Measurements from ENCODE around the gene MYMX.

The MYMX gene

DNA sequence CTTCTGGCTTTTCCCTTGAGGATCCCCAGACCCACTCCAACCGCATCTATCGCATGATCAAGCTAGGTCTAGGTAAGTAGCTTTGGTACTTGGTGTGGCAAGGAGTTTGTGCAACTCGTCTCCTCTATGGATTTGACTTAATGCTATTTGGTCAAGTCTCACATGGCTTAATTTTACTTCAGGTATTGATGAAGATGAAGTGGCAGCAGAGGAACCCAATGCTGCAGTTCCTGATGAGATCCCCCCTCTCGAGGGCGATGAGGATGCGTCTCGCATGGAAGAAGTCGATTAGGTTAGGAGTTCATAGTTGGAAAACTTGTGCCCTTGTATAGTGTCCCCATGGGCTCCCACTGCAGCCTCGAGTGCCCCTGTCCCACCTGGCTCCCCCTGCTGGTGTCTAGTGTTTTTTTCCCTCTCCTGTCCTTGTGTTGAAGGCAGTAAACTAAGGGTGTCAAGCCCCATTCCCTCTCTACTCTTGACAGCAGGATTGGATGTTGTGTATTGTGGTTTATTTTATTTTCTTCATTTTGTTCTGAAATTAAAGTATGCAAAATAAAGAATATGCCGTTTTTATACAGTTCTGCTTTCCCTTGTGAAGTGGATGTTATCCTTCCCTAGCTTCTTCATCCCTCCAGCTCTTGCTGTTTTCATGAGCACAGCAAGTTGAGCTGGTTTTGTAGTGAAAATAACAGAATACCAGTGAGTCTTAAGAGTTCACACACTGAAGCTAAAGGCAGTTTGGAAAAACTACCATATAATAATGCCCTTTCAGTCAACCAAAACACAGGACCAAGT lies 36.8 kb downstream of the MYMX start:
- no peak for DNase-seq

DNA sequence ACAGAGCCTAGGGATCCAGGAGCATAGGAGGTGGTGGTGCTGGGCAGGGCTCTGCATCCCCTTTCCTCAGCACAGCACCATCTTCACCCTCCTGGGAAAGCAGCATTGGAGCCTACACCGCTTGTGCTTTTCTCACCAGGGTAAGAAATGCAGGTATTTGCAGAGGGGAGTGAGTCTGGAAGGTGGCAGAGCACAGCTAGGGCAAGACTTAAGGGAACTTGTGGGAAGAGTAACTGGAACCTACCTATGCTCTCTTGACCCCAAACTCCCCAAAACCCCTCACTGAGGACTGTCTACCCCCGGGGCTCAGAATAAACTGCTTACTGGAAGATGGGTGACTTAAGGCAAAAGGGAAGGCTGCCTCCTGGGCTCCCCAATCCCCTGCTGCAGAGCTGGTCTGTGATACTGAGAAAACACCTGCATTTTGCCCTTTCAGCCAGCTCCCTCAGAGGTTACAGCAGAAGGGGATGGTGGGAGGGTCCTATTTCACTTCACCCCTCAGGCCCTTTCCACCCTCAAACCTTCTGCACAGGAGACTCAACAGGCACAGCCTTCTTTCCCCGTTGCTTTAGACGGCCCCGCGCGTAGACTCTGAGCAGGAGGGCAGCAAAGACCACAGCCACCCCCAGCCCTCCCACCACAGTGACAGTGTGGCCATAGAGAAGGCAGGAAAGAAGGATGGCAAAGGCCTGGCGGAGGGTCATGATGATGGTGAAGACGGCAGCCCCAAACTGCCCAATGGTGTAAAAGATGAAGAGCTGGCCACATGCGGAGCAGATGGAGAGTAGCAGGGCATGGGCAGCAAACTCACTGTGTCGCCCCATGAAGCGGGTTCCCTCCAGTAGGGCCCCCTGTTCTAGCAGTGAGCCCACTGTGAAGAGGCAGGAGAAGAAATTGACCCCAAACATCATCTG lies 37.7 kb downstream of the MYMX start:
- peak; percentile 84 for DNase-seq

- no peak for DNase-seq
Observed at GRCh38 chr6:44255105-44255808, 38.5 kb downstream of the MYMX start.

DNA sequence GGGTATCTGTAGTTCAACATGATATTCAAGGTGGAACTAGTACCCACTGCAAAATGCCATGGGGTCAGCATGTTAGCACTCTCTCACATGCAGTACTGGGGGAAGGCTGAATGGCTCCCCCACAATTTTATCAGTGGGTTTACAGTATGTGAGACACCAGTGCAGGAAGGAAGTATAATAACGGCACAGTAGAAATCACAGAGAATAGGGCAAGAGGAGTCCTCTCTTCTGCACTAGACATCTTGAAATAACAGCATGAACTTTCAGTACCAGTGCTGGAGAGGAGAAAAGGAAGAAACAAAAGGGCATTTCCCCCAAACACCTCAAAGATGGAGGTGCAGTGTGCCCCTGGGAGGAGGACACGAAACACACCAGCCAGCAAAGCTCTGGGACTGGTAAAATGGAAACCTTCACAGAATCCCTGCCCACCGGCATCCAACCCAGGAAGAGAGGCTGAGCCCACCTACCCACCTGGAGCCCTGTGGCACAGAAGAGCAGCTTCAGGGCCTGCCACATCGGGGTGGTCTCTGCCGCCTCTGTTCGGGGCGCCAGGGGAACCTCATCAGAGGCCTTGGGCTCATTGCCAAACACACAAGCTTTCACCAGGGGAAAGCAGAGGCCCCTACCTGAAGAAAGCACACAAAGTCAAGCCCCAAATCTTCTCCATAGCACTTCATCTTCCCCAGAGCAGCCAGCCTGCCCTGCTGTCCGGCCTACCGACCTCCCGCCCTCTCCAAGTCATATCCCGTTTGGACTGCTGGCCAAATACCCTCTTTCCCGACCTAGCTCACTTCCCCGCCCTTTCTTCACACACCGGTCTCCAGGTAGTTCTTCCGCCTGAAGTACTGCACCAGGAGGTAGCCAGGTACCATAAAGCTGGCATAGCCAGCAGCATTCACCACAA lies 39.4 kb downstream of the MYMX start:
- peak; percentile 78 for DNase-seq

- no peak for DNase-seq
Observed at GRCh38 chr6:44256775-44257024, 40.0 kb downstream of the MYMX start.

DNA sequence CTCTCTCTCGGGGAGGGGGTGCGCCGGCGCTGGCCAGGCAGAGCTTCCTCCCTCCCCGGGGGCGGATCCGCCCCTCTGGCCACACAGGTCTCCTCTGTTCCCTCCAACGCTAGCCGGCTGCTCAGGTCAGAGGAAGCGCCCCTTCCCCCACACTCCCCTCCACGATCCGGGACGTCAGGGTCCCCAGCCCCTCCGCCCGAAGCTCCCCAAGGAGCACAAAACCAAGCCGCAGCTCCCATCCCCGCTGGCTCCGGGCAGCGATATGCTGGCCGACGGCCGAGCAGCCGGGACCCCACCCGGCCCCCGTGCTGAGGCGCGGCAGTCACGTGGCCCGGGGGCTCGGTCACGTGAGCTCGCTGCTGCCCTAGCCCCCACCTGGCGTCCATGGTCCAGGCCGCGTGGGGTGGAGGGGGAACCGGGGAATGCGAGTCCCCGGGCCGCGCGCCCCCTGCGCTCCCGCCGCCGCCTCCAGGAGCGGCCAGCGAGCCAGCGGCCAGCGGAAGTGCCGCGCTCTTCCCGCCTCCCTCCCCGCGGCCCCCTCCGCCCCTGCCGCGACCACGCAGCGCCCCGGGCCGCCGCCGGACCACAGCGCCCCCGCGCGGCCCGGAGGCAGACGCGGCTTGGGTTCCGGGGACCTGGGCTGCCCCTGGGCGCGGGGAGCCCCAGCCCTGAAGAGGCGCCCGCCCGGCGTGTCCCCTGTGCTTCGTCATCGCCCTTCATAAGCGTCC lies 40.5 kb downstream of the MYMX start, which contains the start of gene SLC35B2:
Gene SLC35B2 (minus strand): TSS at position 504 of the 728 bp plus-strand sequence. CDS start 118 bp downstream, at position 386.
- DNase-seq = peak; percentile 88

DNA sequence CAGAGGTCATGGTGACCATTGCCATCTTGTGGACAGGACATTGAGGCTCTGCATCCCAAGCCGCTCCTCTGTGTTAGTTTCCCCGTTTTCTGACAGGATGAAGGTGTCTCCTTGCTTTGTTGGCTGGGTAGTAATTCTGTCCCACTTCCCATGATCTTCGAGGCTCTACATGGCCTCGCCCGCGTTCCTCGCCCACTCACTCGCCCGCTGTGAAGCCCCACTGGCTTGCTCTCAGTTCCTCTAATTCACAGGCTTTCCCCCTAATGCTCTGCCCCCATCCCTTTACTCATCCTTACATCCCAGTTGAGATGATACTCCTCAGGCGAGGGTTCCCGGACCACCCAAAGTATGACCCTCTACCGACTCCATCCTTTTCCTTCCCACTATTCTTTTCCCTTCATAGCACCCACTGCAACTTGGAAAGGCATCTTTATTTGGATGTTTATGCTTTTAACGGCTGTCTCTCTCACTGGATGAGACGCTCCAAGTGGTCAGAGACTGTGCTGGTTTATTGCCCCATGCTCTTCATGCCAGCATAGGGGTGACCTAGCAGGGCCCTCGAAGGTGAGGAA lies 41.1 kb downstream of the MYMX start:
- no peak for DNase-seq

DNA sequence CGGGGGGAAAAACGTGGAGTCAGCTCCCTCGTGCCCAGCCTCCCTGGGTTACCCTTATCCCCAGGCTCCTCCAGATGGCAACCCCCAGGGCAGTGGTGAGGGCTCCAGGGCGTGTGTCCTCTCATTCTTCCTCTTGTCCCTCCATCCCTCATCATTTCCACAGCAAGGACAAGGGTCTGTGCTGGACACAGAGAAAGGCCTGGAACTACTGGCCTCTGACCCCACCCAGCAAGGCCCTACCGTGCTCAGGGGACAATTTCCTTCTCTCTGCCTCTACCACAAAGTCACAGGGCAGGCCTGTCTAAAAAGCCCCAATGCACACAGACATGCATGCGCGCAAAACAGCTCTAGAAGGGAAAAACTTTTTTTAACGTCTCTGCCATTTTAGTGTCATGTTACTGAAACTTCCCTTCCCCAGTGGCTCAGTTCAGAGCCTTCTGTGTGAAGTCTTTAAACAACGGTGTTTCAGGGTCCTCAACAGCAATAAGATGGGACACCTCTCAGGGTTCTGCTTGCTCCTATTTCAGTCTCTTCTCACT lies 41.7 kb downstream of the MYMX start:
- DNase-seq = no peak

- DNase-seq = no peak
Observed at GRCh38 chr6:44258921-44259320, 42.2 kb downstream of the MYMX start.

DNA sequence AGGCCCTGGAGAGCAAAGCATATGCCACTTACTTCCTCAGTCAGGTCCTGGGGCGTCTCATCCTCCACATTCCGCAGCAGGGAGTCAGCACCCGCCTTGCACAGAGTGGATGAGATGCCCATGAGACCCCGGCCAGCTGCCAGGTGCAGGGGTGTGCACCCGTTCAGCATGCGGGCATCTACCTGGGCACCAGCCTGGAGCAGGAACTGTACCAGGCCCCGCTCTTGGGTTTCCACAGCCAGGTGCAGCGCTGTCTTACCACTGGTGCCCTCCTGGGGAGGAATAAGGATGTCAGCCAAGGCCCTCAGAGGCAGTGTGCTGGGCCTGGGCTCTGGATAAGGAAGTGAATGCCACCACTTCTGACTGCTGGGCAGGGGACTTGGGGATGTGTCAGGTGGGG lies 43.3 kb downstream of the MYMX start:
- DNase-seq = no peak

GRCh38 chr6:44260451-44261297 lies 43.9 kb downstream of the MYMX start:
- no peak for DNase-seq

DNA sequence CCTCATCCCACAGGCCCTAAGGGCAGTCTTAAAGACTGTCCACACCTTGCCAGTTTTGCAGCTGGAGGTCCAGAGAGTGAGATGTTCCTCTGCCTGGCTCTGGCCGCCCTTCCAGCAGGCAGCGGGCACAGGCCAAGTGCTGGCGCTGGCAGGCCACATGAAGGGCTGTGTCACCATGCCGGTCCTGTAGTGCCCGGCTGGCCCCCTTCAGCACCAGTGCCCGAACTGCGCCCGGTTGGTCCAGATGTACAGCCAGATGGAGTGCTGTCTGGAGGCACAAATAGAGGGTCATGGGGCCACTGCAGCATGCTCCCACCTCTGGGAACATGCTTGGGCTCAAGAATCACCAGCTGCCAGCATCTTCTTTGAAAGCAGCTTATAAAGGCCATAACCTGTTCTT lies 44.9 kb downstream of the MYMX start:
- no peak for DNase-seq

DNA sequence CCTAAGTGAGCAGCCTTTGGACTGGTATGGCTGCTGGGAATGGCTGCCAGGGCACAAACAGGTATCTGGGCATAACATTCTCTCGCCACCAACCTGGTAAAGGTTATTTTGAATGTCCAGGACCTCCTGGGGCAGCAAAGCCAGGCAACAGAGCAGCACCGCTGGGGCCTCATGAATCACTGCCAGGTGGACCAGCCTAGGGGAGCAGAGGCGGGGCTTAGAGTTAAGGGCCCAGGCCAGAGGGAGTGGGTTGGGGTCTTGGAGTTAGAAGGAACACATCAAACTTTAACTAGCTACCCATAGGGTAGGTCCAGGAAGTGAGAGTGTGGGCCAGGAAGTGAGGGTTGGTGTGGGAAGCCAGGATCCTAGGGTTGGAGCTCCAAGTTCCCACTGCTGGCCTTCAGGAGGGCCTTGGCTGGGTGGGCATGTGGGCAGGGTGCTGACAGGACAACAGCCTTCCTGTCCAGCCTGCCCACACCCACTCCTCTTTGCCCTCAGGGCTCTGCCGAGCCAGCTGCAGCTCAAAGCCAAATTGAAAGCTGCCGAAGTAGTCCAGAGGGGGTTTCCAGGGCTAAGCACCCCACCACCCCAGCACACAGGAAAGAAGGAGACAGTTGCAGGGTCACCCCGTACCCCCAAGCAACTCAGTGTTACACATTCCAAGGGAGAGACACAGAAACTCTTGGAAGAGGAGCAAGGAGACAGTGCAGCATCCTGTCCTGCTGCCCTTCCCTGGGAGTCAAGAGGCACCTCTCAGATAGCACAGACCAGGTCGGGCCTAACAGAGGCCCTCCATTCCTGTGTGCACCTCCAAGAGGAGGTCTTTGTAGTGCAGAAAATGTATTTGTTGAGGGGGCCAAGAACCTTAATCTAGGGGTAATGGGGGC lies 46.0 kb downstream of the MYMX start:
- DNase-seq = peak; percentile 59

GRCh38 chr6:44263354-44264100 lies 46.8 kb downstream of the MYMX start:
- peak; percentile 72 for DNase-seq

DNA sequence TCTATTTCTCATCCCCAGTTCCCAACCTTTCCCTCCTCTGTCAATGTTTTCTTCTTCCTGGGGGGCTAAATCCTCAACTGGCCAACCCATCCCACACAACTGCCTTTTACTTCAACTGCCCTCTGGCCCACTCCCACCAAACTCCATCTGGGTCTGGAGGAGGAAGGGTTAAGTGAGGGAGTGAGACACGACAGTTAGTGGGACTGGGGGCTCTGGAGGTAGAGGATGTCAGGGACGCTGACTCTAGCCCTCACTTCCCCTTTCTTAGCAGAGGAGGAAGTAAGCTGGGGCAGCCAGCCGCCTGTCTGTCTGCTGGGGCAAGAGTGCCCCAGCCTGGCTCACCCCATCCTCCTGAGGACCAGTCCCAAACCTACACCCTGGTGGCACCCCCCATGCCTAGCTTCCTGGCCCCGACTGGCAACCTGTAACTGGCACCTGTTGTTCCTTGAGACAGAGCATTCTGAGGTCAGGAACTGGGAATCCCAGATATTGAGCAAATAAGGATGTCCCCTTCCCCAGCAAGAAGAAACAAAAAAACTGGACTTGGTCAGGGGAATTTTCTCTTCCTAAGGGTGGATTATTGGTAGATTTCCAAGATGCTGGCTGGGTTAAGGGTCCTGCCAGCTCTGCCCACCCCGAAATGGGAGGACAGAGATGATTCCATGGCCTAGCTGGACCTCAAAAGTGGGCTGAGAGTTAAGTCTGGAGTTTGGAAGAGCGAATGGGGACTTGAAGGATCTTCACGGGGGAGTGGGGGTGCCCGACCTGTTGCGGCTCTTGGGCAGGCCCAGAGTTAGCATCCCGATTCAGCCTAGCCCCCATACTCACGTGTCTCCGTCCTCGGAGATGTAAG lies 47.7 kb downstream of the MYMX start:
- peak; percentile 70 for DNase-seq

- peak; percentile 100 for DNase-seq
Observed at GRCh38 chr6:44265007-44265721, 48.4 kb downstream of the MYMX start, which contains the start of gene NFKBIE. Gene NFKBIE (minus strand): TSS chr6:44265551. CDS start chr6:44265346, 205 bp downstream.
